ENCODE measurements around the gene RPS21. TPM values are rescaled to one million over a fixed set of nuclear protein-coding genes. Genes with fewer than 3 reads are reported as not detected.
A peak's percentile ranks its signal among the peaks of the same experiment; 100 is the strongest.

RPS21 gene
- total and polyA plus RNA-seq, 9 of the 15 experiments (the other 6 are each of a cell fraction or from before 2014, with no cell fraction given) = 1,380 to 5,647 (median 3,091) TPM

DNA sequence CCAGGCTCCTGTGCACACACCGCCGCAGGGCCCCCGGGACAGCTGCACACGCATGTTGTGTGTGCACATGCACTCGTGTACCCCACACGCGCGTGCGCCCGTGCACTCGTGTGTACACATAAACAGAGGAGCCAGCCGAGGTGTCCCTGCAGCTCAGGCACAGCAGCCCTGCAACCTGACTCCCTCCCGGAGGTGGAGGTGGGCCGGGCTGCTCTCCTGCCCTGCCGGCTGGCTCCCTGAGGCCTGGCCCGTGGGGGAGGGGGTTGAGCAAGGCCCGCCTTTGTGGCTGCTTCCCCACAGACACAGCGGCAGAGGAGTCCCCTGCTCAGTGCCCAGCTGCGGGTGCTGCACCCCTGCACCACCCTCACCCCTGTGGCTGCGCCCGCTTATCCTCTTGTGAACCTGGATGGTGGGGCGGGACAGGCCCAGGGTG is 39.8 kb downstream of the RPS21 start:
- POLR2A ChIA-PET = interaction anchor here (0.6 kb wide), 1 partner anchor 65 kb away, joined by 3 read pairs; no protein-coding TSS in a partner anchor
- DNase-seq (ENCODE audit: extremely low read depth in 1 of 4, low spot score in 3 of 4) (peak in 1 of 4 experiments; percentile 49), ATAC-seq (peak; percentile 27; the same call in 2 of the 3 replicates), FAIRE-seq (no peak)
- Histone ChIP-seq H3K9me1 (ENCODE audit: control insufficient read depth, insufficient read depth, low read length) (no peaks in the 10 kb centered on the region), H3K4me3 (no peak overlapping the region), H3K9me3 (replicated peaks; ENCODE audit: control insufficient read depth, insufficient read depth, low read depth, low read length) (no peaks in the 10 kb centered on the region), H2AFZ (ENCODE audit: low read depth, low read length) (no peak overlapping the region), H3K27ac (ENCODE audit: extremely low read depth, low read depth, low read length) (no peak overlapping the region), H3K27me3 (ENCODE audit: control insufficient read depth in 2 of 2, insufficient read depth in 2 of 2, low read length in 2 of 2) (peaks cover 9 to 73% of the 10 kb centered on the region in 2 experiments; a peak in 3 of 5 replicates), H3K36me3 (ENCODE audit: control insufficient read depth, insufficient read depth, low read length) (no peaks in the 10 kb centered on the region), H3K9ac (ENCODE audit: insufficient read depth in 1 of 2, low read depth in 2 of 2, low read length in 2 of 2) (0 out of 4 replicates have a peak overlapping the region, but pooled peaks of 1 of the 2 experiments have one; percentile 6), H3K79me2 (ENCODE audit: control insufficient read depth, insufficient read depth, low read length) (no peaks in the 10 kb centered on the region), H3K4me1 (replicated peaks in 1 of 2; ENCODE audit: control insufficient read depth in 2 of 2, insufficient read depth in 2 of 2, low read length in 2 of 2) (peaks cover 0 to 65% of the 10 kb centered on the region in 2 experiments; a peak in 2 of 5 replicates), H3K4me2 (ENCODE audit: insufficient read depth, low read length) (no peak overlapping the region), H4K20me1 (replicated peaks; ENCODE audit: control insufficient read depth, insufficient read depth, low read length) (0 out of 2 replicates have a peak, but pooled peaks cover 4% of the 10 kb centered on the region)
- peak in 1 of 2 experiments; percentile 79; a peak in 2 of 4 replicates for TF ChIP-seq KDM1A (IDR thresholded peaks at IDR 0.05)
- no peak for TF ChIP-seq TEAD2 (tag; IDR thresholded peaks at IDR 0.05)
- no peak for TF ChIP-seq ZNF217 (CRISPR knock-in tag; IDR thresholded peaks at IDR 0.05)
- TF ChIP-seq, protein P1, sequence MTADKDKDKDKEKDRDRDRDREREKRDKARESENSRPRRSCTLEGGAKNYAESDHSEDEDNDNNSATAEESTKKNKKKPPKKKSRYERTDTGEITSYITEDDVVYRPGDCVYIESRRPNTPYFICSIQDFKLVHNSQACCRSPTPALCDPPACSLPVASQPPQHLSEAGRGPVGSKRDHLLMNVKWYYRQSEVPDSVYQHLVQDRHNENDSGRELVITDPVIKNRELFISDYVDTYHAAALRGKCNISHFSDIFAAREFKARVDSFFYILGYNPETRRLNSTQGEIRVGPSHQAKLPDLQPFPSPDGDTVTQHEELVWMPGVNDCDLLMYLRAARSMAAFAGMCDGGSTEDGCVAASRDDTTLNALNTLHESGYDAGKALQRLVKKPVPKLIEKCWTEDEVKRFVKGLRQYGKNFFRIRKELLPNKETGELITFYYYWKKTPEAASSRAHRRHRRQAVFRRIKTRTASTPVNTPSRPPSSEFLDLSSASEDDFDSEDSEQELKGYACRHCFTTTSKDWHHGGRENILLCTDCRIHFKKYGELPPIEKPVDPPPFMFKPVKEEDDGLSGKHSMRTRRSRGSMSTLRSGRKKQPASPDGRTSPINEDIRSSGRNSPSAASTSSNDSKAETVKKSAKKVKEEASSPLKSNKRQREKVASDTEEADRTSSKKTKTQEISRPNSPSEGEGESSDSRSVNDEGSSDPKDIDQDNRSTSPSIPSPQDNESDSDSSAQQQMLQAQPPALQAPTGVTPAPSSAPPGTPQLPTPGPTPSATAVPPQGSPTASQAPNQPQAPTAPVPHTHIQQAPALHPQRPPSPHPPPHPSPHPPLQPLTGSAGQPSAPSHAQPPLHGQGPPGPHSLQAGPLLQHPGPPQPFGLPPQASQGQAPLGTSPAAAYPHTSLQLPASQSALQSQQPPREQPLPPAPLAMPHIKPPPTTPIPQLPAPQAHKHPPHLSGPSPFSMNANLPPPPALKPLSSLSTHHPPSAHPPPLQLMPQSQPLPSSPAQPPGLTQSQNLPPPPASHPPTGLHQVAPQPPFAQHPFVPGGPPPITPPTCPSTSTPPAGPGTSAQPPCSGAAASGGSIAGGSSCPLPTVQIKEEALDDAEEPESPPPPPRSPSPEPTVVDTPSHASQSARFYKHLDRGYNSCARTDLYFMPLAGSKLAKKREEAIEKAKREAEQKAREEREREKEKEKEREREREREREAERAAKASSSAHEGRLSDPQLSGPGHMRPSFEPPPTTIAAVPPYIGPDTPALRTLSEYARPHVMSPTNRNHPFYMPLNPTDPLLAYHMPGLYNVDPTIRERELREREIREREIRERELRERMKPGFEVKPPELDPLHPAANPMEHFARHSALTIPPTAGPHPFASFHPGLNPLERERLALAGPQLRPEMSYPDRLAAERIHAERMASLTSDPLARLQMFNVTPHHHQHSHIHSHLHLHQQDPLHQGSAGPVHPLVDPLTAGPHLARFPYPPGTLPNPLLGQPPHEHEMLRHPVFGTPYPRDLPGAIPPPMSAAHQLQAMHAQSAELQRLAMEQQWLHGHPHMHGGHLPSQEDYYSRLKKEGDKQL (CRISPR knock-in tag; IDR thresholded peaks at IDR 0.05; ENCODE audit: borderline replicate concordance) = 0 out of 2 replicates have a peak, but pooled peaks have one; percentile 30
- intact Hi-C loops (cut with micrococcal nuclease) (no loop called here), in situ Hi-C loops (cut with MboI) (no loop called here)
- CTCF ChIA-PET (ENCODE audit: low intra/inter-chr PET ratio) = no interaction called here
- WGBS (ENCODE audit: insufficient coverage, low coverage, missing lambda C conversion rate) = 25% methylated on average over 22 of the region's 22 CpGs
- BruUV-seq (replicated peaks) = no TSS peak
